ENCODE results near the gene PLCD1.
A peak's percentile ranks its signal among the peaks of the same experiment; 100 is the strongest.
"Not testable (repeated sequence)": the region's sequence is repeated elsewhere in the genome, so short reads cannot be mapped to it uniquely, and the experiment has no call there.

The PLCD1 gene

DNA sequence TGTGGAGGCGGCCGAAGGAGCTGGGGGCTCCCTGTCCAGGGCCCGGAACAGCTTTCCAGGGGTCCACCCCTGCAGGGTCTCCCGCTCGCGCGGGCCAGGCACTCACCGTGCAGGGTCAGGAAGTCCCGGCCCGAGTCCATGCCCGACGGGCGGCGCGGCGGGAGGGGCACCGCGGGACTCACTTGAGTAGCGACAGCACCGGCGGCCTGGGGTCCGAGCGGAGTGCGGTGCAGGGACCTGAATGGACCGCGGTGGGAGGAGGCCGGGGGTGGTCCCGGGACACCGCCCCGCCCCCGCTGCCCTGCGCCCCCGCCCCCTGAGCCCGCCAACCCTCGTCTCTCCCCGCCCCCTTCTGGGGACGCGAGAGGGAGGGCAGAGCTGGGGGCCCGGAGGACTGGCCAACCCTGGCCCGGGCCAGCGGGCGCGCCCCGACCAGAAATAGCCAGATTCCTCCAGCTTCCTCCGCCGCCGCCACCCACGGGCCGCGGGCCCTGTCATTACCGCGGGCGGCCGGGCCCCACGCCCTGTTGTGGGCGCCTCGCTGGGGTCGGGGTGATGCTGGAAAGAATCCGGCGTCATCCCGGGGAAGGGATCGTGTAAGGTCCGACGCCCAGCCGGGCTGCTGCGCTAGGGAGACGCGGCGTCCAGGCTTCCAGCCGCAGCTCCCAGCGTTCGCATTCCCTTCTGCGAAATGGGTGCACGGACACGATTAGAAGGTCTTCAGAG, at the start of gene PLCD1:
Gene PLCD1 (minus strand): TSS at position 243 of the 726 bp plus-strand sequence. CDS start 103 bp downstream, at position 140.
- H3K9me3 ChIP-seq (replicated peaks in 1 of 11): peaks cover 0 to 7% (median 0%) of the 10 kb centered on the region in 11 experiments; a peak in 3 of 22 replicates
- peaks cover 0 to 7% (median 0%) of the 10 kb centered on the region in 11 experiments; a peak in 4 of 22 replicates for H4K20me1 ChIP-seq
- no peaks in the 10 kb centered on the region for H3K36me3 ChIP-seq
- peak within 1 kb of the TSS; percentile 18 to 62 (median 44); a peak in 17 of 20 replicates for H3K4me3 ChIP-seq
- peak within 1 kb of the TSS in 5 of 11 experiments; percentile 31 to 59 (median 47); a peak in 6 of 22 replicates for H3K9ac ChIP-seq
- H3K4me1 ChIP-seq: peaks cover 16 to 41% (median 31%) of the 10 kb centered on the region in 10 experiments
- TF ChIP-seq Cebpa-rat (IDR thresholded peaks at IDR 0.05): no peak
- peak within 1 kb of the TSS; percentile 52 to 85 (median 71) for H3K4me2 ChIP-seq
- H3K27me3 ChIP-seq: peaks cover 36 to 58% (median 52%) of the 10 kb centered on the region in 11 experiments
- no peak within 1 kb of the TSS; a peak in 1 of 22 replicates for H3K27ac ChIP-seq

DNA sequence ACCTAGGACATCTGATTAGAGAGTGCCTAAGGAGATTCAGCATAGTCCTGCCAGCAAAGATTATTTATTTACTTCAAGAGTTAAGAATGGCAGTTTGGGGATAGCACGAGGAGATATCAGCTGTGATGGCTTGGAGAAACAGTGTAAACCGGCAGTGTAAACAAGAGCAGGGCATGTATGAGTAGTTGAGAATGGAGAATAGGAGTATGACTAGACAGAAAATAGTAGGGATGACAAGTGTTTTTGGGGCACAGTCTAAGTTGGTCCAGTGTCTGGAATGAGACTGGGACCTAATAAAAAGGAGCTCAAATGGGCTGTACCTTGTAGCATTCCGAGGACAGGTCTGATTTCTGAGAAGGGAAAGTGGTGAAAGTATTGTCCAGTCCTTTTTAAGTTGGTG, 47.6 kb upstream of the PLCD1 start:
- H4K20me1 ChIP-seq; H3K4me3 ChIP-seq; H3K27ac ChIP-seq; H3K27me3 ChIP-seq; H3K9ac ChIP-seq; H3K9me3 ChIP-seq (replicated peaks in 1 of 11); H3K4me1 ChIP-seq; H3K36me3 ChIP-seq; H3K4me2 ChIP-seq: not testable (repeated sequence)

DNA sequence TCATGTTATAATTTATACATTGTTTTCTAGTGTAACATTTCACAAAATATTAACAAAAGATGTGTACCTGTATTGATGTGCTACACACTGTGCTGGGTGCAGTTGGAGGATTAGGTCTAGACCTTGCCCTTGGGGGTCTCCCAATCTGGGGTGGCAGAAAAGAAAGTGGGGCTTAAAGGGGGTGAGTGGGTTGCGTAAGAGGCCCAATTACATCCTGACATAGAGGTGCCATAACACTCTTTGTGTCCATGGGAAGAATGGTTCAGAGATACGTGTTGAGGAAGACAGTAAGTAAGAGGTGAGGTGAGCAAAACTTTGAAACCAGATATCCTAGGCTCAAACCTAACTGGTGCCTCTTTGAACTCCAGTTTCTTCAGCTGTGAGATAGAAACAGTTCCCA, 40.6 kb upstream of the PLCD1 start:
- Histone ChIP-seq H3K27ac (no peak overlapping the region), H4K20me1 (no peaks in the 10 kb centered on the region), H3K9me3 (replicated peaks in 1 of 11) (peaks cover 4 to 11% (median 7%) of the 10 kb centered on the region in 11 experiments; a peak in 16 of 22 replicates), H3K36me3 (no peaks in the 10 kb centered on the region), H3K4me2 (no peak overlapping the region), H3K4me1 (no peaks in the 10 kb centered on the region), H3K9ac (no peak overlapping the region), H3K4me3 (no peak overlapping the region), H3K27me3 (no peaks in the 10 kb centered on the region)
- no peak for TF ChIP-seq Cebpa-rat (IDR thresholded peaks at IDR 0.05)

DNA sequence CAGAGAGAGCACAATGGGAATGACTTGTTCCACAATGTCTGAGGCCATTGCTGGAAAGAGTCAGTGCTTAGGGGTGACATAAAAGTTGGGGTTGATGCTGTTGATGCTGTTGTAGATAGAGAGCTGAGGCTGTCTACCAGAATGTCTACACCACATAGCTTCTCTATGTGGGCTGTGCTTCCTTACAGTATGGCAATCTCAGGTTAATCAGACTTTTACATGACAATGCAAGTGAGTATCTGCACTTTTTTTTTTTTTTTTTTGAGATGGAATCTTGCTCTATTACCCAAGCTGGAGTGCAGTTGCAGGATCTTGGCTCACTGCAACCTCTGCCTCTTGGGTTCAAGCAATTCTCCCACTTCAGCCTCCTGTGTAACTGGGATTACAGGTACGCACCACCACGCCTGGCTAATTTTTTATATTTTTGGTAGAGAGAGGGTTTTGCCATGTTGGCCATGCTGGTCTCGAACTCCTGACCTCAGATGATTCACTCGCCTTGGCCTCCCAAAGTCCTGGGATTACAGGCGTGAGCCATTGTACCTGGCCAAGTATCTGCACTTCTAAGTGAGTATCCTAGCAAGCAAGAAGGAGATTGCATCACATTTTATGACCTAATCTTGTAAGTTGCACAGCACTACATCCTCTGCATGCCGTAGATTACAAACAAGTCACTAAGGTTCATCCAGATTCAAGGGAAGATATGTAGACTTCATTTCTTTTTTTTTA, 38.2 kb upstream of the PLCD1 start:
- H3K36me3 ChIP-seq: no peaks in the 10 kb centered on the region
- H3K9me3 ChIP-seq (replicated peaks in 1 of 11): peaks cover 10 to 18% (median 15%) of the 10 kb centered on the region in 11 experiments; a peak in 19 of 22 replicates
- no peak overlapping the region for H3K4me2 ChIP-seq
- no peak overlapping the region for H3K27ac ChIP-seq
- H3K4me3 ChIP-seq: no peak overlapping the region
- peak in 1 of 11 experiments; percentile 59; a peak in 1 of 22 replicates for TF ChIP-seq Cebpa-rat (IDR thresholded peaks at IDR 0.05)
- no peaks in the 10 kb centered on the region for H3K4me1 ChIP-seq
- H3K9ac ChIP-seq: no peak overlapping the region
- no peaks in the 10 kb centered on the region for H3K27me3 ChIP-seq
- H4K20me1 ChIP-seq: no peaks in the 10 kb centered on the region

DNA sequence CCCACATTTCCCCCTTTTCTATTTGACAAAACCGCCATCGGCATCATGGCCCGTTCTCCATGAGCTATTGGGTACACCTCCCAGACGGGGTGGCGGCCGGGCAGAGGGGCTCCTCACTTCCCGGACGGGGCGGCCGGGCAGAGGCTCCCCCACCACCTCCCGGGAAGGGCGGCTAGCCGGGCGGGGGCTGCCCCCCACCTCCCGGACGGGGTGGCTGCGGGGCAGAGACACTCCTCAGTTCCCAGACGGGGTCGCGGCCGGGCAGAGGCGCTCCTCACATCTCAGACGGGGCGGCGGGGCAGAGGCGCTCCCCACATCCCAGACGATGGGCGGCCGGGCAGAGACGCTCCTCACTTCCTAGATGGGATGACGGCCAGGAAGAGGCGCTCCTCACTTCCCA, 35.0 kb upstream of the PLCD1 start:
- H3K4me2 ChIP-seq, H3K36me3 ChIP-seq, H3K4me3 ChIP-seq, H3K27ac ChIP-seq, H3K9ac ChIP-seq, H3K27me3 ChIP-seq, H4K20me1 ChIP-seq, H3K4me1 ChIP-seq: not testable (repeated sequence)
- peaks cover 10 to 18% (median 15%) of the 10 kb centered on the region in 11 experiments; a peak in 19 of 22 replicates for H3K9me3 ChIP-seq (replicated peaks in 1 of 11)

DNA sequence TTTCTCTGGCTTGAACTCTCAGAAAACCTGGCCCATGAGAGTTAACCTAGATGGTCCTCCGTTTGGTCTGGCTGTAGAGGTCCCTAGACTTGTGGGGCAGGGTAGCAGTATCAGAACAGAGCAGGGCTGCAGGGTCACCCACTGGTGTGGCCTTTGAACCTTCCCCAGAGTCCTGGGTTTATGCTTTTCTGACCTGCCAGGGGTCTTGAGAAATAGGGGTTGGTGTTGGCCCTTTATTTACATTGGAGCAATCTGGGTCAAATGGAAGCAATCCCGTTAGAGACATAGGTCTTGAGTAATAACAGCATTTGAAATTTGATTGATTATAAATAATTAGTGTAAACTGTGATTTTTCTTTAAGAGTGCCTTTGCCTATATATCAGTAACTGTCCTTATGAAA, 33.4 kb upstream of the PLCD1 start:
- Histone ChIP-seq H4K20me1 (no peaks in the 10 kb centered on the region), H3K4me2 (no peak overlapping the region), H3K9me3 (replicated peaks in 1 of 11) (peaks cover 10 to 18% (median 15%) of the 10 kb centered on the region in 11 experiments; a peak in 19 of 22 replicates), H3K27me3 (no peaks in the 10 kb centered on the region), H3K36me3 (no peaks in the 10 kb centered on the region), H3K4me1 (no peaks in the 10 kb centered on the region), H3K27ac (no peak overlapping the region), H3K9ac (no peak overlapping the region), H3K4me3 (no peak overlapping the region)
- 0 out of 22 replicates have a peak, but pooled peaks of 1 of the 11 experiments have one; percentile 12 for TF ChIP-seq Cebpa-rat (IDR thresholded peaks at IDR 0.05)

DNA sequence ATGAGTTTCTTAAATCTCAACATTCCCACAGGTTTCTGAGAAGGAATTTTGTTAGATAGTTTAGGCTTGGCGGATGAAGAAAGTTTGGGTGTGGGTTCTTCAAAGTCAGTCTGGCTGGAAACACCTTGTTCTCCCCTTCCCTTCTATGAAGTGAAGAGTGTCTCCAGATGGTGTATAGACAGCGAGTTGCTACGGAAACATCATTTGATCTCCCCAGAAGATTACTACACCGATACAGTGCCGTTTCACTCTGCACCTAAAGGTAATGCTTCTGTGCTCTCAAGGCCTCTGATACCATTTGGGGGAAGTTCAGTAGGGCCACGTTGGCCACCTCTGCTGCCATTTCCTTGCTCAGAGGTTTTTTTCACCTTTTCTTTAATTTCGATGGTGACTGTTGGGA, 30.1 kb upstream of the PLCD1 start:
- peaks cover 0 to 10% (median 8%) of the 10 kb centered on the region in 10 experiments; a peak in 18 of 20 replicates for H3K4me1 ChIP-seq
- H4K20me1 ChIP-seq: no peaks in the 10 kb centered on the region
- H3K4me3 ChIP-seq: no peak overlapping the region
- no peak for TF ChIP-seq Cebpa-rat (IDR thresholded peaks at IDR 0.05)
- H3K9me3 ChIP-seq (replicated peaks in 1 of 11): peaks cover 3 to 5% (median 4%) of the 10 kb centered on the region in 11 experiments; a peak in 17 of 22 replicates
- no peak overlapping the region for H3K27ac ChIP-seq
- no peaks in the 10 kb centered on the region for H3K36me3 ChIP-seq
- H3K27me3 ChIP-seq: no peaks in the 10 kb centered on the region
- no peak overlapping the region for H3K9ac ChIP-seq
- no peak overlapping the region for H3K4me2 ChIP-seq

DNA sequence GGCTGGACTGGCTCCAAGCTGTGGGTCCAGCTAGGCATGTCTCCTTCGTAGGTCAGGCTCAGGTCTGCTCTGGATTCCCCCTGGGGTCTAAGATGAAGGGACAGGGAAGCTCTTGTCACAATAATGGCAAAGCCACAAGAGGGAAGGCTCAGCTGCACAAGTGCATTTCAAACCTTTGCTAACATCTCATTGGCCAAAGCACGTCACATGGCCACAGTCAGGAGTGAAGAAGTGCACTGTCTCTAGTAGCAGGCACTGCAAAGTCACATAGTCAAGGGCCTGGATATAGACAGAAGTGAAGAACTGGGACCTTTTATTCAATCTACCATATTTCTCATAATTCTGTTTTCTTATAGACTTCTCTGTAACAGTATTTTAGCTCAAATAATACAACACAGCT, 29.7 kb upstream of the PLCD1 start:
- no peak overlapping the region for H3K27ac ChIP-seq
- H3K4me2 ChIP-seq: no peak overlapping the region
- no peaks in the 10 kb centered on the region for H3K27me3 ChIP-seq
- H3K36me3 ChIP-seq: no peaks in the 10 kb centered on the region
- no peak overlapping the region for H3K9ac ChIP-seq
- H3K4me3 ChIP-seq: no peak overlapping the region
- peaks cover 0 to 1% (median under 1%) of the 10 kb centered on the region in 11 experiments; a peak in 4 of 22 replicates for H3K9me3 ChIP-seq (replicated peaks in 1 of 11)
- TF ChIP-seq Cebpa-rat (IDR thresholded peaks at IDR 0.05): no peak
- H4K20me1 ChIP-seq: no peaks in the 10 kb centered on the region
- peaks cover 0 to 14% (median 12%) of the 10 kb centered on the region in 10 experiments; a peak in 18 of 20 replicates for H3K4me1 ChIP-seq

DNA sequence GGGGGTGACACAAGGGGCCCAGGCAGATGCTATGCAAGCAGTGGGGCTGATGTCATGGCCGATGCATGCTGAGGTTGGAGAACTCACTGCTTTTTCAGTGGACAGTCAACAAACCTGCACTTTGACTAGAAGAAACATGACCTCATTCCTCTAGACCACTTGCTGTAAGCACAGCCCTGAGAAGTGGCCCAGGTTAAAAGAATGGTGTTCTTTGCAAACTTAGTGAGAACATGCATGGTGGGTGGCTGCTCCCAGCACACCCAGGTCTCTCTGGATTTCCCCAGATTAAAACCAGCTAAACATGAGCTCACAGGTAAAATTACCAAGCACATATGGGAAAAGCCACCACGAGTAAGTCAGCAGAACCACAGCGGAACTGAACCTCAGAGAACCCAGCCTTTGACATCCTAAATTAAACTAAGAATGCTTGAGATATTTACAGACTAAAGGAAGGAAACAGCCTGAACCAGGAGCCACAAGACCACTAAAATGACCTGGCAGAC, 25.1 kb upstream of the PLCD1 start:
- H3K27me3 ChIP-seq: no peaks in the 10 kb centered on the region
- H3K36me3 ChIP-seq: no peaks in the 10 kb centered on the region; a peak in 1 of 22 replicates
- H3K4me3 ChIP-seq: no peak overlapping the region
- peak overlapping the region in 1 of 11 experiments; percentile 15; a peak in 1 of 22 replicates for H3K9ac ChIP-seq
- no peak overlapping the region for H3K27ac ChIP-seq
- no peak for TF ChIP-seq Cebpa-rat (IDR thresholded peaks at IDR 0.05)
- peak overlapping the region; percentile 25 to 77 (median 60); a peak in 21 of 22 replicates for H3K4me2 ChIP-seq
- H3K9me3 ChIP-seq (replicated peaks in 1 of 11): peaks cover 13 to 30% (median 20%) of the 10 kb centered on the region in 11 experiments
- peaks cover 0 to 15% (median 13%) of the 10 kb centered on the region in 10 experiments; a peak in 18 of 20 replicates for H3K4me1 ChIP-seq
- no peaks in the 10 kb centered on the region for H4K20me1 ChIP-seq

DNA sequence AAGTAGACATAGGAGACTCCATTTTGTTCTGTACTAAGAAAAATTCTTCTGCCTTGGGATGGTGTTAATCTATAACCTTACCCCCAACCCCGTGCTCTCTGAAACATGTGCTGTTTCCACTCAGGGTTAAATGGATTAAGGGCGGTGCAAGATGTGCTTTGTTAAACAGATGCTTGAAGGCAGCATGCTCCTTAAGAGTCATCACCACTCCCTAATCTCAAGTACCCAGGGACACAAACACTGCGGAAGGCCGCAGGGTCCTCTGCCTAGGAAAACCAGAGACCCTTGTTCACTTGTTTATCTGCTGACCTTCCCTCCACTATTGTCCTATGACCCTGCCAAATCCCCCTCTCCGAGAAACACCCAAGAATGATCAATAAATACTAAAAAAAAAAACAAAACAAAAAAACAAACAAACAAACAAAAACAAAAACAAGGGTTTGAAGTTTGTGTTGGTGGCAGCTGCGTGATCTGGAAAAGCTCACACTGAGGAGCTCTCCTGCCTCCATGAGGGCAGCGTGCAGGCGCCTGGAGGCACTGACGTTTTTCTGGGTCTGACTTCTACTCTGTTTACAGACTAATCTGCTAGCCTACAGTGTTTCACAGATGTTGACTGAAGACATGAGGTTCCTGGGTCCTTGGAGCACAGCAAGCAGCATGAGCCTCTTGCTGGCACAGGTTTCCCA, 24.5 kb upstream of the PLCD1 start:
- H3K4me2 ChIP-seq: peak overlapping the region; percentile 25 to 77 (median 60); a peak in 19 of 22 replicates
- H3K27me3 ChIP-seq, H4K20me1 ChIP-seq, H3K9ac ChIP-seq, H3K4me3 ChIP-seq, H3K36me3 ChIP-seq, H3K27ac ChIP-seq: not testable (repeated sequence)
- H3K9me3 ChIP-seq (replicated peaks in 1 of 11): peaks cover 13 to 30% (median 20%) of the 10 kb centered on the region in 11 experiments
- peaks cover 0 to 15% (median 13%) of the 10 kb centered on the region in 10 experiments; a peak in 18 of 20 replicates for H3K4me1 ChIP-seq

DNA sequence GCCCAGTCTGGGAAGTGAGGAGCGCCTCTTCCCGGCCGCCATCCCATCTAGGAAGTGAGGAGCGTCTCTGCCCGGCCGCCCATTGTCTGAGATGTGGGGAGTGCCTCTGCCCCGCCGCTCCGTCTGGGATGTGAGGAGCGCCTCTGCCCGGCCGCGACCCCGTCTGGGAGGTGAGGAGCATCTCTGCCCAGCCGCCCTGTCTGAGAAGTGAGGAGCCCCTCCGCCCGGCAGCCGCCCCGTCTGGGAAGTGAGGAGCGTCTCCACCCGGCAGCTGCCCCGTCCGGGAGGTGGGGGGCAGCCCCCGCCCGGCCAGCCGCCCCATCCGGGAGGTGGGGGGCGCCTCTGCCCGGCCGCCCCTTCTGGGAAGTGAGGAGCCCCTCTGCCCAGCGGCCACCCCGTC, 23.8 kb upstream of the PLCD1 start:
- not testable (repeated sequence) for H3K9ac ChIP-seq, H4K20me1 ChIP-seq, H3K4me2 ChIP-seq, H3K4me3 ChIP-seq, H3K27ac ChIP-seq, H3K36me3 ChIP-seq, H3K27me3 ChIP-seq
- Histone ChIP-seq H3K4me1 (peaks cover 0 to 15% (median 13%) of the 10 kb centered on the region in 10 experiments; a peak in 18 of 20 replicates), H3K9me3 (replicated peaks in 1 of 11) (peaks cover 13 to 30% (median 20%) of the 10 kb centered on the region in 11 experiments)
